Smooth muscle cell of the brain vasculature (primary cell): ENCODE measurements around the gene OR10H2.
"Not testable (repeated sequence)": the region's sequence is repeated elsewhere in the genome, so short reads cannot be mapped to it uniquely, and the experiment has no call there.

Experiments used
- DNase-seq: peaks from one replicate; pipeline ENCODE4 v3.0.0-alpha.2; 2012; ENCODE audit warnings: low read depth, low spot score

OR10H2 gene

DNA sequence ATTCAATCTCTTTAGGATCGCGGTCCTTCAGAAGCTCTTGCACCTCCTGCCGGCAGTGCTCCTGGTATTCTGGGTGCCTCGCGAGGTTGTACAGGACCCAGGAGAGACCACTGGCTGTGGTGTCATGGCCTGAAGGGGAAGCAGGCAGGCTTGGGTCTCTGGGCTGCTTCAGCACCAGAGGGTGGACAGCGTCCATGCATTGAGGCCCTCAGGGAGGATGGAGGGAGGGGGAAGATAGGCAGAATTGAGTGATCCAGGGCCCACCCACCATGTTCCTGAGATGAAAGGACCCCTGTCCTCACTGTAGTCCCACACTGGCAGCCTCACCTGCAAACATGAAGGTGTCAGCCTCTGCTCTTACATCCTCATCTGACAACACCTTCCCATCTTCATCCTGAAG lies 41.8 kb downstream of the OR10H2 start:
- DNase-seq = no peak

- not testable (repeated sequence) for DNase-seq
Measured at GRCh38 chr19:15774159-15774558, 46.3 kb downstream of the OR10H2 start.

GRCh38 chr19:15775249-15775648 lies 47.4 kb downstream of the OR10H2 start:
- no peak for DNase-seq

- DNase-seq = no peak
Measured at GRCh38 chr19:15776264-15776663, 48.4 kb downstream of the OR10H2 start.

GRCh38 chr19:15776991-15777970 lies 49.5 kb downstream of the OR10H2 start:
- no peak for DNase-seq
